IMR-90 (cell line): ENCODE data around the gene MYO7B. TPM values are rescaled to one million over a fixed set of nuclear protein-coding genes. Genes with fewer than 3 reads are reported as not detected.

Source experiments
- ATAC-seq: fragments of 200-7000 bp; cut with Tn5 transposase; 2 replicates; pipeline ENCODE4 v1.9.1; 2020; ENCODE audit warnings: low read depth, mild to moderate bottlenecking, moderate library complexity
- BruUV-seq: library from RNA; stranded (reverse); fragments of 400-500 nt; replicated peaks from 2 replicates; lab custom pipeline; 2021; lab: Mats Ljungman, UMichigan
- CTCF ChIA-PET: fragments of 300-600 bp; formaldehyde crosslinking; extraction: SDS; loops from one replicate; lab custom pipeline; 2021; ENCODE audit warnings: antibody characterized with exemption; lab: Yijun Ruan, JAX
- POLR2A ChIA-PET: fragments of 300-600 bp; sonication (Branson Sonifier 250); formaldehyde crosslinking; loops from one replicate; lab custom pipeline; 2022; ENCODE audit warnings: antibody characterized with exemption; ENCODE audit not compliant: unreplicated experiment; lab: Charles Lee
- DNase-seq: peaks from one replicate; pipeline ENCODE4 v3.0.0; 2013
- H2AFZ ChIP-seq: replicated peaks from 2 replicates; pipeline ENCODE3; 2013; ENCODE audit warnings: low read length, mild to moderate bottlenecking; ENCODE audit not compliant: poor library complexity
- H2AK5ac ChIP-seq: 2 replicates; pipeline ENCODE4 v1.6.1; 2013; ENCODE audit warnings: low read depth, low read length, inconsistent platforms
- H2AK9ac ChIP-seq: replicated peaks from 2 replicates; pipeline ENCODE3; 2013; ENCODE audit warnings: mild to moderate bottlenecking, low read depth, low read length, moderate library complexity; ENCODE audit not compliant: poor library complexity
- H2BK120ac ChIP-seq: 2 replicates; pipeline ENCODE4 v1.6.1; 2013; ENCODE audit warnings: low read depth, low read length, inconsistent platforms
- H2BK15ac ChIP-seq: 3 replicates; pipeline ENCODE4 v1.6.1; 2013; ENCODE audit warnings: low read depth, low read length, inconsistent platforms
- H2BK20ac ChIP-seq: 2 replicates; pipeline ENCODE4 v1.6.1; 2013; ENCODE audit warnings: low read depth, mild to moderate bottlenecking, inconsistent platforms, low read length, moderate library complexity
- H2BK5ac ChIP-seq: 2 replicates; pipeline ENCODE4 v1.6.1; 2013; ENCODE audit warnings: mild to moderate bottlenecking, low read depth, low read length, inconsistent platforms; ENCODE audit not compliant: poor library complexity, severe bottlenecking
- H3K14ac ChIP-seq: replicated peaks from 2 replicates; pipeline ENCODE4 v1.6.1; 2013; ENCODE audit warnings: low read depth, low read length, inconsistent platforms
- H3K18ac ChIP-seq: 2 replicates; pipeline ENCODE4 v1.6.1; 2013; ENCODE audit warnings: low read depth, low read length, control low read depth
- H3K23ac ChIP-seq: 2 replicates; pipeline ENCODE4 v1.6.1; 2013; ENCODE audit warnings: low read depth, low read length, inconsistent platforms
- H3K27ac ChIP-seq: 2 replicates; pipeline ENCODE4 v1.5.1; 2013; ENCODE audit warnings: mild to moderate bottlenecking, control low read depth, low read length; ENCODE audit not compliant: insufficient read depth
- H3K27me3 ChIP-seq: 2 replicates; pipeline ENCODE4 v1.6.1; 2013; ENCODE audit warnings: low read length; ENCODE audit not compliant: control insufficient read depth, insufficient read depth
- H3K36me3 ChIP-seq: 2 replicates; pipeline ENCODE4 v1.6.1; 2013; ENCODE audit warnings: low read length, mixed read lengths; ENCODE audit not compliant: control insufficient read depth, insufficient read depth
- H3K4ac ChIP-seq: 2 replicates; pipeline ENCODE4 v1.6.1; 2013; ENCODE audit warnings: low read depth, low read length, inconsistent platforms
- H3K4me1 ChIP-seq: 2 replicates; pipeline ENCODE4 v1.6.1; 2013; ENCODE audit warnings: low read length, mixed read lengths; ENCODE audit not compliant: control insufficient read depth, insufficient read depth
- H3K4me2 ChIP-seq: 2 replicates; pipeline ENCODE4 v1.6.1; 2013; ENCODE audit warnings: low read depth, mild to moderate bottlenecking, control low read depth, low read length, moderate library complexity
- H3K4me3 ChIP-seq: 2 replicates; pipeline ENCODE4 v1.5.1; 2013; ENCODE audit warnings: low read depth, mild to moderate bottlenecking, control low read depth, low read length, moderate library complexity; ENCODE audit not compliant: insufficient read depth
- H3K56ac ChIP-seq: 2 replicates; pipeline ENCODE4 v1.6.1; 2013; ENCODE audit warnings: low read length, inconsistent platforms; ENCODE audit not compliant: insufficient read depth; ENCODE audit errors: extremely low read depth
- H3K79me1 ChIP-seq, 2 experiments: 2 replicates each; pipeline ENCODE4 v1.6.1; 2013; ENCODE audit warnings: low read length in 2 of 2, inconsistent platforms in 1 of 2, low read depth in 1 of 2
- H3K9ac ChIP-seq: 2 replicates; pipeline ENCODE4 v1.6.1; 2013; ENCODE audit warnings: low read depth, low read length, control low read depth
- H3K9me1 ChIP-seq: 2 replicates; pipeline ENCODE4 v1.6.1; 2013; ENCODE audit warnings: low read length, inconsistent platforms; ENCODE audit not compliant: insufficient read depth
- H3K9me3 ChIP-seq: 2 replicates; pipeline ENCODE4 v1.6.1; 2013; ENCODE audit warnings: low read length; ENCODE audit not compliant: control insufficient read depth, insufficient read depth
- H4K20me1 ChIP-seq: 2 replicates; pipeline ENCODE4 v1.6.1; 2013; ENCODE audit warnings: low read length, inconsistent platforms; ENCODE audit not compliant: insufficient read depth
- H4K5ac ChIP-seq: 2 replicates; pipeline ENCODE4 v1.6.1; 2013; ENCODE audit warnings: mild to moderate bottlenecking, low read depth, low read length, control low read depth
- H4K8ac ChIP-seq, 2 experiments: 2 replicates each; pipeline ENCODE4 v1.6.1; 2013; ENCODE audit warnings: low read depth in 2 of 2, low read length in 2 of 2, control low read depth in 1 of 2, inconsistent platforms in 1 of 2
- H4K91ac ChIP-seq: 2 replicates; pipeline ENCODE4 v1.6.1; 2013; ENCODE audit warnings: low read depth, low read length, inconsistent platforms; ENCODE audit not compliant: insufficient read depth
- CEBPB ChIP-seq: IDR thresholded peaks from 2 replicates; pipeline ENCODE4 v1.6.1; 2012; ENCODE audit warnings: low read depth, low read length, improper control_type of control experiment
- CHD1 ChIP-seq: IDR thresholded peaks from 2 replicates; pipeline ENCODE4 v1.6.1; 2012; ENCODE audit warnings: low read depth, low read length, improper control_type of control experiment
- ELK1 ChIP-seq: fragments of 150-350 bp; IDR thresholded peaks from 2 replicates; pipeline ENCODE4 v1.6.1; 2016; ENCODE audit warnings: low read depth, mild to moderate bottlenecking, low read length, moderate library complexity, borderline replicate concordance
- MAFK ChIP-seq: IDR thresholded peaks from 2 replicates; pipeline ENCODE4 v1.6.1; 2012; ENCODE audit warnings: low read depth, low read length, improper control_type of control experiment
- MAZ ChIP-seq: IDR thresholded peaks from 2 replicates; pipeline ENCODE4 v1.6.1; 2012; ENCODE audit warnings: low read depth, mild to moderate bottlenecking, low read length, improper control_type of control experiment, moderate library complexity, borderline replicate concordance
- MXI1 ChIP-seq: IDR thresholded peaks from 2 replicates; pipeline ENCODE4 v1.6.1; 2012; ENCODE audit warnings: low read depth, mild to moderate bottlenecking, low read length, moderate library complexity, borderline replicate concordance
- NFE2L2 ChIP-seq: fragments of 150-350 bp; IDR thresholded peaks from 2 replicates; pipeline ENCODE4 v1.6.1; 2016; ENCODE audit warnings: low read depth, mild to moderate bottlenecking, low read length
- RAD21 ChIP-seq: IDR thresholded peaks from 2 replicates; pipeline ENCODE4 v1.6.1; 2012; ENCODE audit warnings: low read length, improper control_type of control experiment
- RCOR1 ChIP-seq: IDR thresholded peaks from 2 replicates; pipeline ENCODE4 v1.6.1; 2012; ENCODE audit warnings: mild to moderate bottlenecking, low read length, improper control_type of control experiment; ENCODE audit not compliant: insufficient replicate concordance
- RFX5 ChIP-seq: IDR thresholded peaks from 2 replicates; pipeline ENCODE4 v1.8.0; 2012; ENCODE audit warnings: low read depth, mild to moderate bottlenecking, low read length, moderate library complexity
- SMC3 ChIP-seq: fragments of 150-350 bp; IDR thresholded peaks from 2 replicates; pipeline ENCODE4 v1.6.1; 2016; ENCODE audit warnings: low read depth, mild to moderate bottlenecking, antibody characterized with exemption, low read length, moderate library complexity
- WGBS, 2 experiments: methylation state at CpG; one replicate each; pipeline versions ENCODE4 v1.1.5 to v1.1.7; 2013; ENCODE audit warnings: missing lambda C conversion rate in 2 of 2; ENCODE audit not compliant: insufficient read length in 1 of 2; ENCODE audit errors: extremely low coverage in 2 of 2; 5-methylcytosine and 5-hydroxymethylcytosine counted together
- dilution Hi-C: fragments of 300-500 bp; cut with HindIII; formaldehyde crosslinking; loops from one replicate; pipeline ENCODE4 v1.14.3; 2018; ENCODE audit warnings: low sequenced_read_pairs; ENCODE audit not compliant: unreplicated experiment
- in situ Hi-C: fragments of 300-500 bp; cut with MboI; formaldehyde crosslinking; loops from 3 replicates; pipeline ENCODE4 v1.14.3; 2019; ENCODE audit warnings: low sequenced_read_pairs, inconsistent platforms, mixed read lengths
- intact Hi-C: fragments of 100-400 bp; cut with micrococcal nuclease; formaldehyde crosslinking; loops from 2 replicates; pipeline ENCODE4 v1.10.0; 2022
- polyA plus RNA-seq, 3 experiments: library from polyadenylated mRNA; depleted of rRNA; stranded (reverse); fragments of >200 nt; gene quantifications; 2 replicates each; pipeline ENCODE4 v1.2.3, GENCODE V29; 2012; ENCODE audit warnings: low replicate concordance in 1 of 3
- total RNA-seq: library from RNA; depleted of rRNA; stranded (reverse); fragments of >200 nt; gene quantifications from 2 replicates; pipeline ENCODE4 v1.2.3, GENCODE V29; 2012
- TF ChIP-seq, protein P1 (sequence below): fragments of 150-350 bp; IDR thresholded peaks from 2 replicates; pipeline ENCODE4 v1.6.1; 2017; ENCODE audit warnings: mild to moderate bottlenecking, antibody characterized with exemption, low read length, low read depth
- TF ChIP-seq, protein P2 (sequence below): conservative IDR thresholded peaks from 2 replicates; pipeline ENCODE4 v1.5.1; 2012; ENCODE audit warnings: mild to moderate bottlenecking, low read depth, low read length, improper control_type of control experiment

MYO7B gene
- total and polyA plus RNA-seq, 2 of the 4 experiments (the other 2 are of a cell fraction): 0.18 to 0.46 TPM

DNA sequence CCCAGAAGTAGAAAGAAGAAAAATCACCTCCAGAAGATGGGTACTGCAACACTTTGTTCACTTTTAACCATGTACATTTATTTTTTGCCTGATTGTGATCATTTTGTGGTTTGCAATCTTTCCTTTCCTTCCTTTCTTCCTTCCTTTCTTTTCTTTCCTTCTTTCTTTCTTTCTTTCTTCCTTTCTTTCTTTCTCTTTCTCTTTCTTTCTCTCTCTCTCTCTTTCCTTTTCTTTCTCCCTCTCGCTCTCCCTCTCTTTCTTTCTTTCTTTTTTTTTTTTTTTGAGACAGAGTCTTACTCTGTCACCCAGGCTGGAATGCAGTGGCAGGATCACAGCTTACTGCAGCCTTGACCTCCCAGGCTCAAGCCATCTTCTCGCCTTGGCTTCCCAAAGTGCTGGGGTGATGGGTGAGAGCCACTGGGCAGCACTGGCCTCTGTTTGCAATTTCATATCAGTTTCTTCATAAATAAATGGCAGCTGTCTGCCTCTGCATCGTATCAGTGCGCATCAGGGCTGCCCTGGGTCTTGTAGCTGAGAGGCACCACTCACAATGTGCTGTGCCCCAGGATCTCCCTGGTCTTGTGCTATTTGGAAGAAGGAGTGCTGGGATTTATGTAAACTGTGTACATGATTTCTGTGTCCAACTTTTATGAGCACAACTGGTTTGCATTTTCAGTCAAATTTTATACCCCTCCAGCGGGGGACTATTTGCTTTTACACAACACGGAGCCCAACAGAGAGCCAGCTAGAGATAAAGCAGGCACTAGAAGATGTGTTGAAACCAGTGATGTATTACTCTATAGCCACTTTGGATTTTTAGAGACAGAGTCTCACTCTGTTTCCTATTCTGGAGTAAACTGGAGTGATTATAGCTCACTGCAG lies 146.7 kb downstream of the MYO7B start:
- Histone ChIP-seq H3K9ac (no peak overlapping the region), H2BK5ac (no peak overlapping the region), H3K23ac (no peak overlapping the region), H4K5ac (no peak overlapping the region), H2BK15ac (no peak overlapping the region), H3K79me1 (no peaks in the 10 kb centered on the region), H4K91ac (no peak overlapping the region), H2BK120ac (no peak overlapping the region), H2BK20ac (no peak overlapping the region), H4K8ac (no peak overlapping the region), H3K56ac (no peak overlapping the region), H2AK5ac (no peak overlapping the region), H2AK9ac (no peak overlapping the region), H2AFZ (no peak overlapping the region), H3K27ac (no peak overlapping the region), H3K4me3 (no peak overlapping the region), H3K14ac (no peak overlapping the region), H3K9me3 (no peaks in the 10 kb centered on the region), H3K9me1 (peaks cover 5% of the 10 kb centered on the region; the same call in 1 of the 2 replicates), H3K18ac (no peak overlapping the region), H3K4ac (no peak overlapping the region), H4K20me1 (no peaks in the 10 kb centered on the region), H3K4me1 (peaks cover 4% of the 10 kb centered on the region), H3K4me2 (no peak overlapping the region), H3K27me3 (peaks cover 16% of the 10 kb centered on the region), H3K36me3 (no peaks in the 10 kb centered on the region)
- TF ChIP-seq RAD21 (no peak), RFX5 (no peak), ELK1 (no peak), SMC3 (no peak), CHD1 (no peak), MXI1 (no peak), RCOR1 (no peak), NFE2L2 (no peak), MAFK (no peak), CEBPB (no peak), MAZ (no peak)
- TF ChIP-seq, protein P1, sequence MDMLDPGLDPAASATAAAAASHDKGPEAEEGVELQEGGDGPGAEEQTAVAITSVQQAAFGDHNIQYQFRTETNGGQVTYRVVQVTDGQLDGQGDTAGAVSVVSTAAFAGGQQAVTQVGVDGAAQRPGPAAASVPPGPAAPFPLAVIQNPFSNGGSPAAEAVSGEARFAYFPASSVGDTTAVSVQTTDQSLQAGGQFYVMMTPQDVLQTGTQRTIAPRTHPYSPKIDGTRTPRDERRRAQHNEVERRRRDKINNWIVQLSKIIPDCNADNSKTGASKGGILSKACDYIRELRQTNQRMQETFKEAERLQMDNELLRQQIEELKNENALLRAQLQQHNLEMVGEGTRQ: no peak
- TF ChIP-seq, protein P2, sequence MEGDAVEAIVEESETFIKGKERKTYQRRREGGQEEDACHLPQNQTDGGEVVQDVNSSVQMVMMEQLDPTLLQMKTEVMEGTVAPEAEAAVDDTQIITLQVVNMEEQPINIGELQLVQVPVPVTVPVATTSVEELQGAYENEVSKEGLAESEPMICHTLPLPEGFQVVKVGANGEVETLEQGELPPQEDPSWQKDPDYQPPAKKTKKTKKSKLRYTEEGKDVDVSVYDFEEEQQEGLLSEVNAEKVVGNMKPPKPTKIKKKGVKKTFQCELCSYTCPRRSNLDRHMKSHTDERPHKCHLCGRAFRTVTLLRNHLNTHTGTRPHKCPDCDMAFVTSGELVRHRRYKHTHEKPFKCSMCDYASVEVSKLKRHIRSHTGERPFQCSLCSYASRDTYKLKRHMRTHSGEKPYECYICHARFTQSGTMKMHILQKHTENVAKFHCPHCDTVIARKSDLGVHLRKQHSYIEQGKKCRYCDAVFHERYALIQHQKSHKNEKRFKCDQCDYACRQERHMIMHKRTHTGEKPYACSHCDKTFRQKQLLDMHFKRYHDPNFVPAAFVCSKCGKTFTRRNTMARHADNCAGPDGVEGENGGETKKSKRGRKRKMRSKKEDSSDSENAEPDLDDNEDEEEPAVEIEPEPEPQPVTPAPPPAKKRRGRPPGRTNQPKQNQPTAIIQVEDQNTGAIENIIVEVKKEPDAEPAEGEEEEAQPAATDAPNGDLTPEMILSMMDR: no peak
- ATAC-seq (no peak), DNase-seq (no peak)
- dilution Hi-C loops (no loop called here), intact Hi-C loops (no loop called here), in situ Hi-C loops (no loop called here)
- no CpG with 5 or more reads among the region's 6 CpGs for WGBS, 2 experiments
- BruUV-seq: no TSS peak
- ChIA-PET POLR2A (interaction anchor here (1.1 kb wide), 1 partner anchor 9 kb away, joined by 3 read pairs; no protein-coding TSS in a partner anchor), CTCF (no interaction called here)
